CD4-positive, alpha-beta T cell (primary cell): ENCODE data around the gene TCF12. TPM values are rescaled to one million over a fixed set of nuclear protein-coding genes. Genes with fewer than 3 reads are reported as not detected.

Experiments
- ATAC-seq: fragments of 200-7000 bp; cut with Tn5 transposase; one replicate; pipeline ENCODE4 v1.10.0; 2022; ENCODE audit warnings: mild to moderate bottlenecking; ENCODE audit not compliant: poor library complexity
- CTCF ChIA-PET: fragments of 350-600 bp; sonication (Branson Sonifier 250); formaldehyde crosslinking; loops from one replicate; lab custom pipeline; 2021; ENCODE audit warnings: antibody characterized with exemption, inconsistent platforms; lab: Charles Lee
- POLR2A ChIA-PET: fragments of 350-600 bp; sonication (Branson Sonifier 250); formaldehyde crosslinking; loops from one replicate; lab custom pipeline; 2021; ENCODE audit warnings: antibody characterized with exemption, inconsistent platforms; lab: Charles Lee
- DNase-seq, 14 experiments: peaks; one replicate each; pipeline ENCODE4 v3.0.0-alpha.2; 2013 to 2020; ENCODE audit warnings: mixed read lengths in 2 of 14
- H3K27ac ChIP-seq, 2 donors: one replicate each; pipeline versions ENCODE4 v1.5.1 to v1.7.0; 2013; ENCODE audit warnings: low read length in 2 of 2, low read depth in 1 of 2, mild to moderate bottlenecking in 1 of 2
- H3K27me3 ChIP-seq, 2 experiments: 1 replicate in 1 of 2; 2 replicates in 1 of 2; pipeline versions ENCODE4 v1.6.1 to v1.7.0; 2013; ENCODE audit warnings: low read length in 2 of 2, control low read depth in 1 of 2, mild to moderate bottlenecking in 1 of 2, moderate library complexity in 1 of 2; ENCODE audit not compliant: insufficient read depth in 2 of 2, control insufficient read depth in 1 of 2
- H3K36me3 ChIP-seq: one replicate; pipeline ENCODE4 v1.6.1; 2013; ENCODE audit warnings: low read length, control low read depth; ENCODE audit not compliant: insufficient read depth
- H3K4me1 ChIP-seq: one replicate; pipeline ENCODE4 v1.6.1; 2013; ENCODE audit warnings: low read length, control low read depth; ENCODE audit not compliant: insufficient read depth
- H3K4me3 ChIP-seq: one replicate; pipeline ENCODE4 v1.5.1; 2013; ENCODE audit warnings: mild to moderate bottlenecking, low read length, moderate library complexity
- H3K9me3 ChIP-seq, 2 experiments: 1 replicate in 1 of 2; 2 replicates in 1 of 2; pipeline versions ENCODE4 v1.6.1 to v1.7.0; 2013; ENCODE audit warnings: low read length in 2 of 2, mild to moderate bottlenecking in 2 of 2, control low read depth in 1 of 2, moderate library complexity in 1 of 2; ENCODE audit not compliant: control insufficient read depth in 1 of 2, insufficient read depth in 1 of 2
- H3K27ac Mint-ChIP-seq: one replicate; pipeline ENCODE4 v1.8.0; 2020; ENCODE audit warnings: mixed read lengths
- H3K27me3 Mint-ChIP-seq: one replicate; pipeline ENCODE4 v1.8.0; 2021; ENCODE audit warnings: mixed read lengths
- H3K36me3 Mint-ChIP-seq: one replicate; pipeline ENCODE4 v1.8.0; 2021; ENCODE audit warnings: low read depth, mixed read lengths
- H3K4me1 Mint-ChIP-seq: one replicate; pipeline ENCODE4 v1.8.0; 2021; ENCODE audit warnings: low read depth, mixed read lengths
- H3K4me3 Mint-ChIP-seq: one replicate; pipeline ENCODE4 v1.8.0; 2020; ENCODE audit warnings: mild to moderate bottlenecking, mixed read lengths
- H3K9me3 Mint-ChIP-seq: one replicate; pipeline ENCODE4 v1.8.0; 2020; ENCODE audit warnings: mixed read lengths
- intact Hi-C, 2 experiments: fragments of 100-400 bp; cut with DNase I in 1 of 2; cut with micrococcal nuclease in 1 of 2; formaldehyde crosslinking; loops; one replicate each; pipeline versions ENCODE4 v1.15.1 to v1.9.0; 2023 to 2025; cut with DNase I, micrococcal nuclease
- total RNA-seq, 174 experiments: library from RNA in 2 of 174; stranded (reverse) in 2 of 174; gene quantifications; one replicate each; pipeline ENCODE4 v1.2.3 and lab custom pipeline; 2021 to 2026
- TF ChIP-seq, protein P1 (sequence below): fragments of 200-600 bp; IDR thresholded peaks from one replicate; pipeline ENCODE4 v1.8.0; 2022; ENCODE audit warnings: antibody characterized with exemption, mild to moderate bottlenecking

Gene TCF12
- total RNA-seq, 2 experiments from 2014 or later, result 54.0 TPM

- ChIA-PET POLR2A (no interaction called here), CTCF (interaction anchor here (0.8 kb wide), 1 partner anchor 12 kb away, joined by 3 read pairs; no protein-coding TSS in a partner anchor)
- H3K9me3 Mint-ChIP-seq, result no peaks in the 10 kb centered on the region
- peaks cover 19% of the 10 kb centered on the region for H3K4me1 Mint-ChIP-seq
- H3K4me1 ChIP-seq, result no peaks in the 10 kb centered on the region
- no peak overlapping the region for H3K27ac ChIP-seq
- no peak for DNase-seq
- H3K27ac Mint-ChIP-seq, result no peak overlapping the region
- no peak for ATAC-seq
- TF ChIP-seq, protein P1, sequence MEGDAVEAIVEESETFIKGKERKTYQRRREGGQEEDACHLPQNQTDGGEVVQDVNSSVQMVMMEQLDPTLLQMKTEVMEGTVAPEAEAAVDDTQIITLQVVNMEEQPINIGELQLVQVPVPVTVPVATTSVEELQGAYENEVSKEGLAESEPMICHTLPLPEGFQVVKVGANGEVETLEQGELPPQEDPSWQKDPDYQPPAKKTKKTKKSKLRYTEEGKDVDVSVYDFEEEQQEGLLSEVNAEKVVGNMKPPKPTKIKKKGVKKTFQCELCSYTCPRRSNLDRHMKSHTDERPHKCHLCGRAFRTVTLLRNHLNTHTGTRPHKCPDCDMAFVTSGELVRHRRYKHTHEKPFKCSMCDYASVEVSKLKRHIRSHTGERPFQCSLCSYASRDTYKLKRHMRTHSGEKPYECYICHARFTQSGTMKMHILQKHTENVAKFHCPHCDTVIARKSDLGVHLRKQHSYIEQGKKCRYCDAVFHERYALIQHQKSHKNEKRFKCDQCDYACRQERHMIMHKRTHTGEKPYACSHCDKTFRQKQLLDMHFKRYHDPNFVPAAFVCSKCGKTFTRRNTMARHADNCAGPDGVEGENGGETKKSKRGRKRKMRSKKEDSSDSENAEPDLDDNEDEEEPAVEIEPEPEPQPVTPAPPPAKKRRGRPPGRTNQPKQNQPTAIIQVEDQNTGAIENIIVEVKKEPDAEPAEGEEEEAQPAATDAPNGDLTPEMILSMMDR, result no peak
- H3K36me3 ChIP-seq, result no peaks in the 10 kb centered on the region
- no peaks in the 10 kb centered on the region for H3K27me3 Mint-ChIP-seq
- no peak overlapping the region for H3K4me3 Mint-ChIP-seq
- no peaks in the 10 kb centered on the region for H3K36me3 Mint-ChIP-seq
- H3K4me3 ChIP-seq, result no peak overlapping the region
- H3K27me3 ChIP-seq, result no peaks in the 10 kb centered on the region
- H3K9me3 ChIP-seq, result no peaks in the 10 kb centered on the region
- intact Hi-C loops, result no loop called here
Observed at GRCh38 chr15:57205996-57206395, 287.6 kb downstream of the TCF12 start.

DNA sequence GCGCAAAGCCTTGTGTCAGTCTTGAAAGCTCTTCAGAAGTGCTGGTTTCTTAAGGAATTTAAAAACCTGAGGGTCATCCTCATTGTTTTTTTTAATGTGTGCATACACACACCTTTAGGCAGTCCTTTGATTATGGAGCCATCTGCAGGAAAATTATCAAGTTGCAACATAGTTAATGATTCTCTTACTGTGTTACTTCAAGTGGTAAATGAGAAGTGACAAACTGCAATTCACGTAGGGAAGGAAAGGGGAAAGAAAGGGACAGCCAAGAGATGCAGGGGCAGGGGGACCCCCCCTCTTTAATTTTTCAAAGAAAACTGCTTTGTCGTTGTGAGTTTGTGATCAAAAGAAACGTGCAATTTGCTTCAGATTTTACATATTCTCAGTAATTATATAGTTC lies 295.4 kb downstream of the TCF12 start:
- Mint-ChIP-seq H3K36me3 (no peaks in the 10 kb centered on the region), H3K9me3 (no peaks in the 10 kb centered on the region), H3K4me3 (no peak overlapping the region), H3K27ac (no peak overlapping the region), H3K27me3 (no peaks in the 10 kb centered on the region), H3K4me1 (peaks cover 40% of the 10 kb centered on the region)
- Histone ChIP-seq H3K36me3 (no peaks in the 10 kb centered on the region), H3K27ac (no peak overlapping the region), H3K27me3 (no peaks in the 10 kb centered on the region), H3K4me1 (no peaks in the 10 kb centered on the region), H3K9me3 (no peaks in the 10 kb centered on the region), H3K4me3 (no peak overlapping the region)
- POLR2A ChIA-PET, result interaction anchor here (1.5 kb wide), 1 partner anchor 295 kb away, joined by 3 read pairs; the partner anchor contains the start of gene TCF12
- intact Hi-C loops, result loop anchor here (2.0 to 10.0 kb wide), 5 partner anchors 289 to 722 kb away; partner anchors contain the start of gene TCF12 (in 1 of the 2)
- TF ChIP-seq, protein P1, result peak; percentile 49
- CTCF ChIA-PET, result interaction anchor here (1.5 to 1.8 kb wide), 2 partner anchors 208 to 717 kb away, joined by 4 read pairs; no protein-coding TSS in a partner anchor
- no peak for ATAC-seq
- DNase-seq, result peak in 3 of 14 experiments; percentile 38 to 41 (median 40)

- Mint-ChIP-seq H3K9me3 (no peaks in the 10 kb centered on the region), H3K36me3 (no peaks in the 10 kb centered on the region), H3K27me3 (no peaks in the 10 kb centered on the region), H3K27ac (no peak overlapping the region), H3K4me1 (peaks cover 43% of the 10 kb centered on the region), H3K4me3 (no peak overlapping the region)
- Histone ChIP-seq H3K27me3 (no peaks in the 10 kb centered on the region), H3K9me3 (no peaks in the 10 kb centered on the region), H3K4me3 (no peak overlapping the region), H3K4me1 (no peaks in the 10 kb centered on the region), H3K27ac (no peak overlapping the region), H3K36me3 (no peaks in the 10 kb centered on the region)
- CTCF ChIA-PET, result interaction anchor here (1.2 kb wide), 1 partner anchor 73 kb away, joined by 4 read pairs; no protein-coding TSS in a partner anchor
- POLR2A ChIA-PET, result no interaction called here
- intact Hi-C loops, result loop anchor here in 1 of 2 experiments (2.0 to 10.0 kb wide), 2 partner anchors 291 to 719 kb away; no protein-coding TSS in a partner anchor
- TF ChIP-seq, protein P1, result no peak
- ATAC-seq (no peak), DNase-seq (no peak)
Observed at GRCh38 chr15:57215326-57215725, 296.9 kb downstream of the TCF12 start.
